ENCODE data around the gene CADM2.

DNA sequence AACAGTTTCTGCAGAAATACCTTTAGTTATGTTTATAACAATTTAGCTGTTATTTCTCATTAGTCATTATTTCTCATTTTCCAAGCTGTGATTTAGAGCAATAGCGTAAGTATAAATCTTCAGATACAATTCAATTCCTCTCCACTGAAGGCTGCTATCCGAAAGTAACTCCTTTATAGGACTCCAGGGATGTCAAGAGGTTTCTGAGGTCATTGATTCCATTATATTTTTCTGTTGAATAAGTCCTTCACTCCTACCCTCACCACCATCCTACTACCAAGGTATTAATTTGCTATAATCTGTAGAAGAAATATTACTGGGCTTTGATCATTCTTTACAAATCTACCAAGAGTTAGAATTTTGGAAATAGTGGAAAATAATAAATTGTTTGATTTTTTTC lies 285.7 kb downstream of the CADM2 start:
- TF ChIP-seq, protein P1, sequence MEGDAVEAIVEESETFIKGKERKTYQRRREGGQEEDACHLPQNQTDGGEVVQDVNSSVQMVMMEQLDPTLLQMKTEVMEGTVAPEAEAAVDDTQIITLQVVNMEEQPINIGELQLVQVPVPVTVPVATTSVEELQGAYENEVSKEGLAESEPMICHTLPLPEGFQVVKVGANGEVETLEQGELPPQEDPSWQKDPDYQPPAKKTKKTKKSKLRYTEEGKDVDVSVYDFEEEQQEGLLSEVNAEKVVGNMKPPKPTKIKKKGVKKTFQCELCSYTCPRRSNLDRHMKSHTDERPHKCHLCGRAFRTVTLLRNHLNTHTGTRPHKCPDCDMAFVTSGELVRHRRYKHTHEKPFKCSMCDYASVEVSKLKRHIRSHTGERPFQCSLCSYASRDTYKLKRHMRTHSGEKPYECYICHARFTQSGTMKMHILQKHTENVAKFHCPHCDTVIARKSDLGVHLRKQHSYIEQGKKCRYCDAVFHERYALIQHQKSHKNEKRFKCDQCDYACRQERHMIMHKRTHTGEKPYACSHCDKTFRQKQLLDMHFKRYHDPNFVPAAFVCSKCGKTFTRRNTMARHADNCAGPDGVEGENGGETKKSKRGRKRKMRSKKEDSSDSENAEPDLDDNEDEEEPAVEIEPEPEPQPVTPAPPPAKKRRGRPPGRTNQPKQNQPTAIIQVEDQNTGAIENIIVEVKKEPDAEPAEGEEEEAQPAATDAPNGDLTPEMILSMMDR (IDR thresholded peaks at IDR 0.05; ENCODE audit: poor library complexity) = no peak
- TF ChIP-seq EZH2 (IDR thresholded peaks at IDR 0.05; ENCODE audit: borderline replicate concordance) = no peak

Measured in hepatocyte (in vitro differentiated cells).